Subcutaneous adipose tissue (tissue), 4 donors: ENCODE measurements around the gene PDE4D. TPM values are rescaled to one million over a fixed set of nuclear protein-coding genes. Genes with fewer than 3 reads are reported as not detected.

Experiments
- CTCF ChIP-seq: fragments of 450-650 bp; IDR thresholded peaks from one replicate; pipeline ENCODE4 v1.5.1; 2016; ENCODE audit warnings: low read depth, mild to moderate bottlenecking, control low read depth, antibody characterized with exemption, moderate library complexity
- total RNA-seq, 4 donors: library from RNA; depleted of rRNA; stranded (reverse); fragments of >200 nt; gene quantifications; one replicate each; pipeline ENCODE4 v1.1.0, GENCODE V29; 2016

PDE4D gene
- total RNA-seq, 4 donors from 2014 or later = 15.0 to 24.0 (median 18.5) TPM

- TF ChIP-seq CTCF = no peak
Observed at GRCh38 chr5:59035681-59036080, 857.8 kb downstream of the PDE4D start.

GRCh38 chr5:59034498-59035186 is 858.9 kb downstream of the PDE4D start:
- no peak for TF ChIP-seq CTCF

GRCh38 chr5:59027145-59027907 is 866.2 kb downstream of the PDE4D start:
- no peak for TF ChIP-seq CTCF

- no peak for TF ChIP-seq CTCF
Observed at GRCh38 chr5:59025734-59026133, 867.8 kb downstream of the PDE4D start.

- TF ChIP-seq CTCF = no peak
Observed at GRCh38 chr5:59021837-59022514, 871.5 kb downstream of the PDE4D start.

GRCh38 chr5:59021286-59021673 is 872.2 kb downstream of the PDE4D start:
- no peak for TF ChIP-seq CTCF
